ENCODE measurements around the gene SECISBP2L.
"Not testable (repeated sequence)": the region's sequence is repeated elsewhere in the genome, so short reads cannot be mapped to it uniquely, and the experiment has no call there.

SECISBP2L gene, protein sequence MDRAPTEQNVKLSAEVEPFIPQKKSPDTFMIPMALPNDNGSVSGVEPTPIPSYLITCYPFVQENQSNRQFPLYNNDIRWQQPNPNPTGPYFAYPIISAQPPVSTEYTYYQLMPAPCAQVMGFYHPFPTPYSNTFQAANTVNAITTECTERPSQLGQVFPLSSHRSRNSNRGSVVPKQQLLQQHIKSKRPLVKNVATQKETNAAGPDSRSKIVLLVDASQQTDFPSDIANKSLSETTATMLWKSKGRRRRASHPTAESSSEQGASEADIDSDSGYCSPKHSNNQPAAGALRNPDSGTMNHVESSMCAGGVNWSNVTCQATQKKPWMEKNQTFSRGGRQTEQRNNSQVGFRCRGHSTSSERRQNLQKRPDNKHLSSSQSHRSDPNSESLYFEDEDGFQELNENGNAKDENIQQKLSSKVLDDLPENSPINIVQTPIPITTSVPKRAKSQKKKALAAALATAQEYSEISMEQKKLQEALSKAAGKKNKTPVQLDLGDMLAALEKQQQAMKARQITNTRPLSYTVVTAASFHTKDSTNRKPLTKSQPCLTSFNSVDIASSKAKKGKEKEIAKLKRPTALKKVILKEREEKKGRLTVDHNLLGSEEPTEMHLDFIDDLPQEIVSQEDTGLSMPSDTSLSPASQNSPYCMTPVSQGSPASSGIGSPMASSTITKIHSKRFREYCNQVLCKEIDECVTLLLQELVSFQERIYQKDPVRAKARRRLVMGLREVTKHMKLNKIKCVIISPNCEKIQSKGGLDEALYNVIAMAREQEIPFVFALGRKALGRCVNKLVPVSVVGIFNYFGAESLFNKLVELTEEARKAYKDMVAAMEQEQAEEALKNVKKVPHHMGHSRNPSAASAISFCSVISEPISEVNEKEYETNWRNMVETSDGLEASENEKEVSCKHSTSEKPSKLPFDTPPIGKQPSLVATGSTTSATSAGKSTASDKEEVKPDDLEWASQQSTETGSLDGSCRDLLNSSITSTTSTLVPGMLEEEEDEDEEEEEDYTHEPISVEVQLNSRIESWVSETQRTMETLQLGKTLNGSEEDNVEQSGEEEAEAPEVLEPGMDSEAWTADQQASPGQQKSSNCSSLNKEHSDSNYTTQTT

DNA sequence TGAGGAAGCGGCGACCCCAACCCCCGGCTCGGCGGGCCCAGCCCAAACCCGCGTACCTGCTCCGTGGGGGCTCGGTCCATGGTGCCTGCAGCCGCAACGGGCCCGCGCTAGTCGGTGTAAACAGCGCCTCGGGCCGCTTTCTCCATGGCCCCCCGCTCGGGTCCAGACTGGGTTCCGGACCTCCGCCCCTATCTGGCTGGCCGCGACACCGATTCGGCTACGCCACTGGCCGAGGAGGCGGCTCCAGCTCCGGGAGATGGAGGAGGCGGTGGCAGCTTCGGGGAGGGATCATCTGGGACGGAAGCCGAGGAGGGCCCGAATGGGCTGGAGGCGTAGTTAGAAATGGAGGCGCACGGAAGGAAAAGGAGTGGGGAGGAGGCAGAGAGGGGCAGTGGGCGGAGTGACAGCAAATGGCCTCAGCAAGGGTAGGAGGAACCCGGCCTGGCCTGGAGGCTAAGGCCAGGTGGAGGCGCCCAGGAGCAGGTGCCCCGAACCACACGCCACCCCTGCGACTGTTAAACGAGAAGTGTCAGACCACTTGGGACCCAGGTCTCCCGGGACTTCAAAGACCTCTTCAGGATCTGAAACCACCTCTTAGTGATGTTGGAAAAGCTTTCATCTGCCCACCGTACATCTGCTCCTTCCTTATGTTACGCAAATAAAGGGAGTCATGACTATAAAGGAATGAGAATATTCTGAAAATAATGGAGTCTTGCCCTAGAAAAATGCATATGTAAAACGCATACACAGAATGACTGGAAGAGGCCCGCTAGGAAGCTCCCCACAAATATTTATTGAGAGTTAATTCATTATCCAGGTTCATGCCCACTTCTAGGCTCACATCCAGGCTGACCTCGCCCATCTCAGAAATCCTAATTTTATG, at the start of gene SECISBP2L:
TSS of gene SECISBP2L (minus strand) at position 227 of the 883 bp plus-strand sequence. CDS start at position 80, 147 bp downstream.
- DNase-seq: peak; percentile 93

DNA sequence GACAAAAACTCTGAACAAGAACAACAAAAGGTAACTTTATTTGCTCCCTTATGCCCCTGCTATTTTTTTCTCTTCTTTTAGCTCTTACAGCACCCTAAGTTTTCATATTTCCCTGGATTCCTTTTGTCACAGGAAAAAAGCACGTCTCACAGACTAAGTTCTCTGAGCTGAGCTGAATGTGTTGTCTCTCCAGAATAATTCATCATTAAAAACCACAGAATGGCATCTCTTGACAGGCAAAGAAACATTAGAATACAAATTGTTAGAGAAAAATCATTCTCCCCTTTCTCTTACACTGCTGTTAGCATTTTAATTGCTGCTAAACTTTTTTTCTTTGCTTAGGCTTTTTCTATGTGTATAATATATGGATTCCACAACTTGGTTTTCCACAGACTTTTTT, 48.7 kb upstream of the SECISBP2L start:
- DNase-seq: no peak

DNA sequence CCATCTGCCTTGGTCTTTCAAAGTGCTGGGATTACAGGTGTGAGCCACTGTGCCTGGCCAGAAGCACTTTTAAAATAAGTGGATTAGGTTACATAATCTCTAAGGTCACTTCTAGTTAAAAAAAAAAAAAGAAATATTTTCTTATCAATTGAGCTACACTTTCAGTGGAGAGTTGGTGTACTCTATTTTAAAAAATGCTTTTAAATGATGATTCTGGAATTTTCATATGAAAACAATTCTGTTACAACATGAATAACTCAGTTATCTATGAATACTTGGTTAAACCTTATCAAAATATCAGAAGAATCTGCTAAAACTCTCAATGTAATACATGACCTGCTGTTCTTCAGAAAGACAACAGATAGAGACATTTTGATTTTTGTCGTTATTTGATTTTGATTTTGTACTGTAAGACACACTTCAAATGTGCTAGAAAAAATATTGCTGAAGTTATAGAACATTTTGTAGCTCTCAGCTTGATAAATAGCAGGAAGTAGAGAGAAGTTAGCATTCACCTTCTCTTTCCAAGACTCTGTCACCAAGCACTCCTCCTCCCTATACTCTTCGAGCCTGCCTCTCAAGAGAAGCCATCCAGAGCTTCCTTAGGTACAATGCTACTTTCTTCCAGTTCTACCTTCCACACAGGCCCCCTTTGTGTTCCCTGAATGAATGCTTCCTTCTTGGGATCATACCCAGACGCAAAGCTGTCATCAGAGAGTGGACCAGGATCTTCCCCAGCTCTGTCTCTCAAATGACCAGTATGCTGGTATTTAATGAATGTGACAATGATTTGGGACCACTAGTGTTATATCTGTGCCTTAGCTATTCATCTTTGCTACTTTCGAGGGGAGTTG, 47.2 kb upstream of the SECISBP2L start:
- no peak for DNase-seq

DNA sequence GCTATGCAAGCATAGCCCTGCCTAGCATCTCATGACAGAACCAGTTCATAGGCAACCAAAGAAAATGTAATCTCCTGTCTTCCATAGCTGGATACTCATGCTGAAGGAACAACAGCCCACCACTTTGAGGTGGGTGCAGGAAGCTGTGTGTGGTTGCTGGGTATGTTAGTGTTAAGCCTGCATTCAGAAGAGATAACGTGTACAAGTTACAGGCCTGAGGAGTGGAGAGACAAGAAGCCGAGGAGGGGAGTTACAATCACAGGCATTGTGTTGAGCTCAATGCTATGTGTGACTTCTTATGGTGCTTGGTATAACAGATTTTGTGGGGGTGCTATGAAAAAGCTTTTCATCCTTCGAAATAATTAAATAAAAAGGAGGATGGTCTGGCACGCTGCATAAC, 42.8 kb upstream of the SECISBP2L start:
- no peak for DNase-seq

DNA sequence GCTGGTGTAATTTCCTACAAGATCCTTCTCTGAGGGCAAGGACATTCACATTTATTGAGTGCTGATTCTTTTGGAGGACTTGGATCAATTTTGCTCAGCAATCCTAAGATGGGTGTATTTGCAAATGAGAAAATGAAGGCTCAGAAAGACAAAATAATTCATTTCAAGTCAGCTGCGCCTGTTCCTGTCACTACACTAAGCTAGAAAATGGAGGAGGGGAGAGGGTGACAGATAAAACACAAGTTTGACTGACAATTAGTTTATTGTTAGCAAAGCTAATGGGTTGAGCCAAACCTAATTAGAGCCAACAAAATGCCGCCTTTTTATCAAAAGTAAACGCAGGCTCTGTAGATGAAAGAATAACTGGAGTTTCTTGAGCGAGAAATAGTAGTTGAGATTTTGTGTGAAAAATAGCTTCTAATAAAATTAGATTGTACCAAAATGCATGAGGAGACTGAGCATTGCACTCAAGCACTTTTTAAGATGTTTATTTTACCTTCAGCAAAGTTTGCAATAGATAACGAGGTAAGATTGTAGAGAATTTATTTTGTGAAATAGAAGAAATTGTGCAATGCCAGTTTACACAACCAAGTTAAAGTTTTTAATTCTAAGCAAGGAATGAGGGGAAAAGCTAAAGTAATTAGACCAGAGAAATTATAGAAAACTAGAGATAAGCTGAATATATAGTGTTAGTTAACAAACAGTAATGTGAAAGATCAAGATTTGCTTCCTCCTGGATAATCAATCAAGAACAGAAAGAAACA, 39.6 kb upstream of the SECISBP2L start:
- DNase-seq: no peak

DNA sequence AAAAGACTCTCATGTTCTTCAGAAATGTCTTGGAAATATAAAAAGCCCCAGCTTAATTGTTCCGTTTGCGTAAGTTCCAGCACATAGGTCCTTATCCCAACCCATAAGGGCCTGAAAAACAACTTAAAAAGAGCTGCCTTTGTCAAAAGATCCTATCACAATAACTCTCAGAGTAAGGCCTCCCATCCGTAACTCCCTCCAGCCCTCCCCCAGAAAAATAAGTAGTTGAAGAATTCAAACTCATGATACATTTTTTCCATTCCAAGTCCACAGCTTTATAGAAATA, 38.0 kb upstream of the SECISBP2L start:
- DNase-seq: no peak

DNA sequence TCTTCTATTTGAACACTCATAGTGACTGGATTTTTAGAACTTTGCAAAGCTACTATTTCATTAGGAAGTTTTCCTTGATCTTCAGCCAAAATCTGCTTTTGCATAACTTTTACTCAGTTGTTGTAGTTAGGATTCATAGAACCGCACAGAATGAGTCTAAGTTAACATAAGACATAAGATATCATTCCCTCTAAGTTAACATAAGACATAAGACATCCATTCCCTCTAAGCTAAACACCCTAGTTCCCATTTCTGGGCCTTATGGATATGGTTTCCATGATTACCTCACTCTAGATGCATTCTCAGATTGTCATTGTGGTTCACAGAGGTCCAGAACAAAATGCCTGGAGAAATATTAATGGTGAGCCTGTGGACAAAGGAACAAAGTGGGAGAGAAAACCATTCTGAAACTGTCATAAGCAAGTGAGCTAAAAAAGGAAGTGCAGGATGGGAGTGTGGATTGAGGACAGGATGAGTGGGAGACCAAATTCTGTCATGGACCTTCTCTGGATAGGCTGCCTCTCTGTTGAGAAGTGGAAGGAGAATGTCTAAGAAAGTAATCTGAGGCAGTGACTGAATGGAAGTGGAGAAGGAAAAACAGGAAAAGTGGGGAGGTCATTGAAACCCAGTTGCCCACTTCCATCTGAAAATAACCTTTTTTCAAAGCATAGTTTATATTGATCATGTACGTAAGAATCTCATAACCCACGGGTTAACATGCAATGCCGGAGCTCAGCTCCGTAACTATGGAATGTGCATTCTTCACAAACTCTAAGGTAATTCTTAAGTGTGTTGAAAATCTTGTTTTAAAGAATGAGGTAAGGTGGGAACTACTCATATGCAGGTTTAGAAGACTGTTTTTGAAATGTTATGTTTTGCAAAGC, 37.4 kb upstream of the SECISBP2L start:
- peak; percentile 8 for DNase-seq

DNA sequence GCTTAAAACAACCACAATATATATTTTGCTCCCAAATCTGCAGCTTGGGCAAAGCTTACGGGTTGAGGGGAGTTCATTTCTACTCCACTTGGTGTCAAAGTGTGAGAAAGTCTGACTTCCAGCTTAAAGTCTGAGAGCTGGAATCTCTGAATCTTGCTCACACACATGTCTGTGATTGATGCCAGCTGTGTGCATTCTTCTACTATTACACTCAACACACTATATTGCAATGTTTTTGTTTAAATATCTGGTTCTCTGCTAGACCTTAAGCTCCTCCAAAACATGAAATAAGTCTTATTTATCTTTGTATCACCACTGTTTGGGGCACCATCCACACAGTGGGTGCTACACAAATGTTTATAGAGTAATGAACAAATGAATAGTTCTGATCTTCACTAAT, 36.7 kb upstream of the SECISBP2L start:
- DNase-seq: no peak

DNA sequence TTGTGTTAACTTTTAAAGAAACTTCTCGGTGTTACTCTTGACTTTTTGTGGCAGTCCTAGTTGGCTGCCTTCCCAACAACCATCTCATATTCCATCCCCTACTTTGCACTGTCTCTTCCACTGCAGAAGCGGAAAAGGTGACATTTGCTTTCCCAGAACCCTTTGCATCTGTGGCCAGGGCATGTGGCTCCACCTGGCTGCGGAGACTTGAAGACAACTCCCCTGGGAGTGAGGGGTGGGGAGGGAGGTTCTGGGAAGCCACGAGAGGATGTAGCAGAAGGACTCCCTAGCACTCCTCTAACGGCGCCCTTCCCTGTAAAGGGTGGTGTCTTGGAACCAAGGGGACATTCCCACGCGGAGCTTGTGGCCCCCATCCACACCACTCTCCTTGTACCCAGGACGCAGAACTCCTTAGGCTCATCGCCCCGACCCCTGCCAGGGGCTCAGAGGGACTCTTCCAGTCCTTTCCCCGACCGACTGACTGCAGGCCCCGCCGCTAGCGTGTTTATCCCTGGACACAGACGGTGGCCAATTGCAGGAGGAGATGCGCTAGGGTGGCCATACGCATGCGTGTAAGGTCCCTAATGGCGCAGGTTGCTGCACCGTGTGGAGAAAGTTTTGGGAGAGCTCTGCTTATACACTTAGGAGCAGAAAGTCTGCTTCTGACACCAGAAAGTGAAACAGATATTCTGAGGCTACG, 33.2 kb upstream of the SECISBP2L start:
- DNase-seq: no peak

DNA sequence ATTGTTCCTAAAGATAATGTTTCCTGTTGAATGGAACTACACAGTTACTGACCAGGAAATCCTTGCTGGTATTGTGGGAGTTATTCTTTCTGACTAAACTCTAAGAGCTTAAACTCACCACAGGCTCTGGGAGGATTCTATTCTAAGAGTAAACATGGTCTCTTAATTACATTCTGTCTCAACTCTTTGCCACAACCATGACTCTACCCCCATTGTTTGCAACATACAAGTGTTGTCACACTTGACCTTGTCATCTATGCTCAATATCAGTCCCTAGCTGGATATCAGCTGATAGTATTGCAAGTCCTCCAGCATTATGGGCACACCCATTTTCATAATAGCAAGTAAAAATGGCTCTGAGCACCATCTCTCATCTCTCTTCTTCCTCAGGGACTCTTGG, 29.6 kb upstream of the SECISBP2L start:
- DNase-seq: peak; percentile 80

DNA sequence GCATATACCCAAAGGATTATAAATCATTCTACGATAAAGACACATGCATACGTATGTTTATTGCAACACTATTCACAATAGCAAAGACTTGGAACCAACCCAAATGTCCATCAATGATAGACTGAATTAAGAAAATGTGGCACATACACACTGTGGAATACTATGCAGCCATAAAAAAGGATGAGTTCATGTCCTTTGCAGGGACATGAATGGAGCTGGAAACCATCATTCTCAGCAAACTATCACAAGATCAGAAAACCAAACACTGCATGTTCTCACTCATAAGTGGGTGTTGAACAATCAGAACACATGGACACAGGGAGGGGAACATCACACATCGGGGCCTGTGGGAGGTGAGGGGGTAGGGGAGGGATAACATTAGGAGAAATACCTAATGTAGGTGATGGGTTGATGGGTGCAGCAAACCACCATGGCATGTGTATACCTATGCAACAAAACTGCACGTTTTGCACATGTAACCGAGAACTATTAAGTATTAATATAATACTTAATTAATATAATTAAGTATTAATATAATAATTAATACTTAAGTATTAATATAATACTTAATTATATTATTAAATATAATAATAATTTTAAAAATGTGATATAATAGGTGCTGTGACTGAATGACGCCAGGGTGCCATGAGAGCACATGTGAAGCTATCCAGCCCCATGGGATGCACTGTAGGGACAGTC, 28.5 kb upstream of the SECISBP2L start:
- not testable (repeated sequence) for DNase-seq

DNA sequence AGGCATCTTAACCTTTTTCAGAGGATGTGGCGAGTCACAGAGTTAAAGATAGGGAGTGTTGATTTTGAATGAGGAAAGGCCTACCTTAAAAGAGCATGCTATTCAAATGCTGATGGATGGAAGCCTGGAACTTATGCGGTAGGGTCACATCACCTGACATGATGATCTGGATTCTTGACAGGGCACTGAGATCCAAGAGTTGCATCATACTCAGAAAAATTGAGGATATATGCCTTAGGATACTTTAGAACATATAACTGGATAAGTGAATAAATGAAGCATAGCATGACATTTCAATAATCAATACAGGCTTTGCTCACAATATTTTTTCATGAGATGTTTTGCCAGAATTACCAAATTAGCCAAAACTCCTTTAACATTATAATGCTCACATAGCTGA, 20.1 kb upstream of the SECISBP2L start:
- no peak for DNase-seq

DNA sequence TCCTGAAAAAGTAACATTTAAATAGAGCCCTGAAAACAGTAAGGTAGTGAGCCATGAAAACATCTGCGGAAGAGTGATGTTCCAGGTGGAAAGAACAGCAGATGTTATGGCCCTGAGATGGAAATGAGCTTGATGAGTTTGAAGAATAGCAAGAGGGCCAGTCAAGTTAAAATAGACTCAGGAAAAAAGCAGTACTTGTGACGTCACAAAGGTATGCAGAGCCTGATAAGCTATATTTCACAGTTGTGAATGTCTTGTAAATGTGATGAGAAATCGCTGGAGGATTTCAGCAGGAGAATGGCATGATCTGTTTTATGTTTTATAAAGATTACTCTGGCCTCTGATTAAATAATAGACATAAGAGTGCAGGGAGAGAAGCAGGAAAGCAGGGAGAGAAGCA, 18.6 kb upstream of the SECISBP2L start:
- DNase-seq: no peak

DNA sequence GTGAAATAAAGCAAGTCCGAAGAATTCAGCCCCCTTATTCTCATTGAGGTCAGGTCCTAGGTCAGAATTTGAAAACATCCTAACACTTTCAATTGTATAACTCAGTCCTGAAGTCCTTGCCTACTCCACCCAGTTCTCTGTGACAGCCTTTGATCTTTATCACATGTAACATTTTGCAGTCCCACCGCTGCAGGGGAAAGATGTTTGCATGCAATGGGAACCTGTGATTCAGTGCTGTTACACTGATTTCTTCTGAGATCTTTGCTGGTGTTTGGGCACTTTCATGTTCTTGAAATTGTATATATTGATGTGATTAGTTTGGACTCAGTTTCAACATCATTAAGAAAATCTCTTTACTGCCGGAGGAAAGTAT, 18.0 kb upstream of the SECISBP2L start:
- no peak for DNase-seq

DNA sequence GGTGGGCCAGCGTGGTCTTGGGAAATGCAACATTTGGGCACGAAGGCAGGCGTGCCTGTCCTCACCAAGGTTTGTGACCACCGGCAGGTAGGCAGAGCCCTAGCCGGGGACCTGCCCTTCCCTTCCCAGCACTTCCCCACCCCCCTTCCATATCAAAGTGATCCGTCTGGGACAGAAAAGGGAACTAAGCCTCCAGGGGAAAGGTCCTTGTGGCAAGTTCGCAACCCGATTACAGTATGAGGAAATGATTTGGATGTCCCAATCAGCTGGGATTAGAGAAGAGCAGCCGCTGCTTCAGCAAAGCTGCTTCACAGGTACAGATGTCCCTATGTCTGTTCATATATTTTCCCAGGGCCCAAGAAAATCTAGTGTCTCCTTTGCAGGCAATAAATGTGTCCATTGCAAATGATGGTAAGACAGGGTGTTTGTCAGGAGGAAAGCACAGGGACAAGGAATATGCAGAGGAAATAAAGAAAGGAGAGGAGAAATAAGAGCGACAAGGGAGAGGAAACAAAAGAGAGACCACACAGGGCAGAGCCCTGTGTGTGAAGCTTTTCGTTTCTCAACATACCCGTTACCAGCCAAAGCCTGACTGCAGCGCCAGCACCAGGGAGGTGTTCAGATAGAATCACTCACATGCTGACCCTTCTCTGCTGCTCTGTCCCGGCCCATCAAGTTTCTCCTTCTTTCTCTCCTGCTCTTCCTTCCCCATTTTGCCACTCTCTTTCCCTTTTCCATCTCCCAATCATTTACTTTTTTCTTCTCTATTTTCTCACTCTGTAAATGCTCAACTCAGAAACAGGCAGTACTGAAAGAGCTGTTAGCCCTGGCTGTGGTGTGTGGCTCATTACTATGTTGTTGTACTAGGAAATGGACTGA, 17.4 kb upstream of the SECISBP2L start:
- peak; percentile 90 for DNase-seq

DNA sequence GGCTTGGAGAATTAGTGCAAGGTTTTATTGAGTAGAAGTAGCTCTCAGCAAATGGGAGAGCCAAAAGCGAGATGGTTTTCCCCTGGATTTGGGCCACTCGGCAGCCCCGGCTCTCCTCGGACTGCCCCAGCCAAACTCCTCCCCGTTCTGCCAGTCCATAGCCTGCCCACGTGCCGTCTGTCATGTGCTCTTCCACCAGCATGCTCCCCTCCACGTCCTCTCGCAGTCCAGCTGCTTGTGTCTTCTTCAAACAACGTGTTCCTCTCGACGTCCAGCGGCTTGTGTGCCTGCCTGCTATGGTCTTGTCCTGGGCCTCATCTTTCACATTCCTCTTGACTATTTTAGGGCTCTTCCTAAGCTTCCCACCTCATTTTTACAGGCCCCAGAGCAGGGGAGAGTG, 16.7 kb upstream of the SECISBP2L start:
- no peak for DNase-seq

DNA sequence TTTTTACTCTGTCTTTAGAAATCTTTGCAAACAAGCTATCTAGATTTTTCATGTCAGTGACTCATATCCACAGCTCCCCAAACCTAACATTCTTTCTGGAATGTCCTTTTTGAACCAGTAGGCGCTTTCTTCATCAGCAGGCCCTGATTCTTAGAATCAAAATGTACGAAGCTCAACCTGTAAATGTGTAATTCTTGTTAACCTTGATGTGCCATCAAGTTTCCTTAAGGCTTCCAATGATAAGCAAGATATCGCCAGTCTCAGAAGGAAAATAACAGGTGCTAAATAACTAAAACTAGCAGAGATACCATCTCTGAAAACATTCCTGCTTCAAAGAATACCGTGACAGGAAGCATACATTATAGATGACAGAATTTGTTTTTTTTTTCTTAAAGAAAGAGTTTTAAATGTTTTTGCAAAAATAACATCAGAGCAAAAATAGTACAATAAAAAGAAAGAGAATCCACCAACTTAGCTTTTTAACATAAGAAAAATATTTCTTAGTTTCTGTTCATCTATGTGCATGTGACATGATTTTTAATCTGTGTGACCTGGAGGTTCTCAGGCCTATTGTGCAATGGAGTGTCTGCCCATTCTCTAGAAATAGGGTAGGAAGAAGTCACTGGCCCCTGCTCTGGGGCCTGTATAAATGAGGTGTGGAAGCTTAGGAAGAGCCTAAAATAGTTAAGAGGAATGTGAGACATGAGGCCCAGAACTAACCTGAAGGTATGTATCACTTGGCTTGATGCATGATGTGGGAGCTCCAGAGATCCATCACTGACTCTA, 14.7 kb upstream of the SECISBP2L start:
- DNase-seq: peak; percentile 56

Measured in inflammatory macrophage treated with lipopolysaccharide for 4 hours (primary cell).